Skeletal muscle cell (primary cell): ENCODE measurements around the gene LRPPRC.
"Not testable (repeated sequence)": the region's sequence is repeated elsewhere in the genome, so short reads cannot be mapped to it uniquely, and the experiment has no call there.

Experiments
- DNase-seq: peaks from one replicate; pipeline ENCODE4 v3.0.0-alpha.2; 2010; ENCODE audit warnings: low read depth
- H3K4me3 ChIP-seq: 2 replicates; pipeline ENCODE4 v1.5.1; 2011; ENCODE audit warnings: low read depth, mild to moderate bottlenecking, control low read depth, low read length, moderate library complexity

LRPPRC gene

DNA sequence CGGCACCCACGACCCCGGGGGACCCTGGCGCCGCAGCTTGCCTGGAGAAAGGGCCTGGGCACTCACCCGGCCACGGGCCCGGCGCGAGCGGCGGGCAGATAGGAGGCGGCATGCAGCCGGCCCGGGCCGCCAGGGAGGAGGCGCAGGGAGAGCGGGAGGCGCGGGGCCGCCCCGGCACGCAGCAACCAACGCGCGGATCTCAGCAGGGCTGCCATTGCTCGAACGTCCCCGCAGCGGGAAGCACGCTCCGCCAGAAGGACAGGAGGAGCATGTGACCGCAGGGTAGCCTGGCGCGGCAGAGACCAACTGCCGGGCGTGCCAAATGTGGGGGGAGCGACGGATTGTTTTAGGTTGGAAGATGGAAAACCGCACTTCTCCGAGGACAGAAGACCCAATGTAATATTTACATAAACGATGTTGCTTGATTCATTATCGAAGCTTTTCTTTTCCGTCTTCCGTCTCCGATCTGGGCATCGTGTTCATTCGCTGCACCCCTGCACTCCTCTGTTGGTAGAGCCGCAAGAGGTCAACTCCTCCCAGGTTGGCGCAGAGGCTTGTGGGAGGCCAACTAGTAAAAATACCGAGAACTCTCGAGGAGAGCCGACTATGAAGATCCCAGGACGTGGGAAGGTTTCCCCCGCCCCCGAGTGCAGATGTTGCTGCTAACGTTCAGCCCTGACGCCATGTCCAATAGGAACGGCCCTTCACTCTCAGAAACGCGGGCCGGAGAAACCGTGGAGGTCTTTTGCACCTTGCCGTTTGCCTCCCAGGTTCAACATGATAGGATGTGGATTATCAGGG, at the start of gene LRPPRC:
TSS of gene LRPPRC (minus strand) at position 257 of the 801 bp plus-strand sequence. CDS start at position 215, 42 bp downstream.
- H3K4me3 ChIP-seq, result peak within 1 kb of the TSS; percentile 99
- DNase-seq, result peak; percentile 93

DNA sequence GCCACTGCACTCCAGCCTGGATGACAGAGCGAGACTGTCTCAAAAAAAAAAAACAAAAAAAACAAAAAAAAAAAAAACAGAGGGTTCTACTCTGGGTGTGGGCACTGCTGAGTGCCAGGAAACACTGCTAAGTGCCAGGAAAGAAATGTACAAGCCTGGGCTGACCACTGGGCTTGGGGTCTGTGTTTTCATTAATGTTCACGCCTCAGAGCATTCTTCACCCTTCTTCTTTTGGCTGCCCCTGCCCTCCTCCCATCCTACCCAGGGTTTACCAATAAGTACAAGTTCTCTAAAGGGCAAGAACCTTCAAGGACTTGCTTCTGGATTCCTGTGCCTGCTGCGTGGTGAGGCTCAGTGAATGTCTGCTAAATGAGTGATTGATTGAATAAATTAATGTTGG, 49.3 kb upstream of the LRPPRC start:
- no peak overlapping the region for H3K4me3 ChIP-seq

DNA sequence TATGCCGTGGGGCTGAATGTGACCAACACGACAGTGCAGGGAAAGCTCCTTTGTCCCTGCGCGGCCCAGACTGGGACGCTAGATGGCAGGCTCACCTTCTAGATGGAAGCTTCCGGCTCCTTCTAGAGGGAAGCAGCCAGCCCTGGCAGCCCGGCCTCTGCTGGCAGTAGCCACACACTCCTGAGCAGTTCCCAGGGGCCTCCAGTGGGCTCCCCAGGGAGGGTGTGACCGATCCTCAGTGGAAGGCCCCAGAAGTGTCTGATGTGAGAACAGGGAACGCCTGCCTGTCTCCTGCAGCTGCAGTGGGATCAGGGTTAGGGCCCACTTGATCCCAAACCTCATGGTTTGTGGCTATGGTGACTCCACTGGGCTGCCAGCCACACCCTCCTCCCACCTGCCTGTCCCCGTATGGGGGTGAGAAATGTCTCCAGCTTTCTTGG, 48.5 kb upstream of the LRPPRC start:
- no peak overlapping the region for H3K4me3 ChIP-seq

More for the DNA sequence above, 49.3 kb upstream of the LRPPRC start:
- DNase-seq, result no peak

DNA sequence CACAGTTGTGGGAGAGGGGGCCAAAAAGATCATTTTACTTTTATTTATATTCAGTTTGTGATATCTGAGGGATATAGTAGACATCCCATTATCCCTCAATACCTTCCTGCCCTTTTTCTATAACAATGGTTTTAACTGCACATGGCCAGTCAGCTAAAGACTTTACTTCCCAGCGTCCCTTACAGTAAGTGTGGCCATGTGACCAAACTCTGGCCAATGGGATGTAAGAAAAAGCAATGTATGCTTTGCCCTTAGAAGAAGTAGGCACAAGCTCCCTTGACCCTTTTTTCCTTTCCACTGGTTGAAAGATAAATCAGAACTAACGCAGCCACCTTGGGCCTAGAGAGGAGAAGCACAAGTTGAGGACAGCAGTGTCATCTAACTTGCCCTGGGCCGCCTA, 44.6 kb upstream of the LRPPRC start:
- no peak overlapping the region for H3K4me3 ChIP-seq
- DNase-seq, result no peak

More for the DNA sequence above, 48.5 kb upstream of the LRPPRC start:
- DNase-seq, result peak; percentile 17

DNA sequence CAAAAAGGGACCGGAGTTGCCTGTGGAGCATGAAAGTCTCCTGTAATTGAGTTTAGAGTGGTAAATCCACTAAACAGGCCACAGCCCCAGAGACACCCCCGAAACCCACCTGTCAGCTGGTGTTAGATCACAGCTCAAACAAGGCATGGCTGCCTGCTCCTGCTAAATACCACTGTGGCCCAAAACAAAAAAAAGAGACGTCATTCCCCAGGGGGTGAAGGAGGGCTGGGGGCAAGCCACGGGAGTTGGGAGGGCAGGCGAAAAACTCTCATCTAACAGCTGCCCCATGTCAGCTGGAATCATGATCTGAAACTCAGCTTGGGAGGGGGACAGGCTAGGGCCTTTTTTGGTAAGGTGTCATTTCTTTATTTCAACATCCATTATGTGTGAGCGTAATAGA, 42.5 kb upstream of the LRPPRC start:
- no peak for DNase-seq

DNA sequence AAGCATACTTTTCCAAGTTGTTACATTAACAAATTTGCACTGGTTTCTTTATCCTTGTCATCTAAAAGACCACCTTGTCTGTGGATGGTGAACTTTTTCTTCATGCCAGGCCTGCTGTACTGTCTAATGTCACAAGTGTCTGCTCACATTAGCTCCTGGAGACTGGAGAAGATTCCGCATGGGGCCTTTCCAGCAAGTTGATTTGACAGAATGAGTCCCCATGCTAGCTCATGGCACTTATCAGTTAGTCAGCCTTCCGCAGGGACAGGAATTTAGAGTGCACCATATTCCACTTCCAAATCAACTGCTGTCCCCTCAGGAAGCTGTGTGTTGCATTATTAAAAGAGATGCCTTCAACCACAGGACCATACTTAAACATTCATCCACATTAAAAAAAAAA, 41.4 kb upstream of the LRPPRC start:
- no peak for DNase-seq
- H3K4me3 ChIP-seq, result no peak overlapping the region

More for the DNA sequence above, 42.5 kb upstream of the LRPPRC start:
- no peak overlapping the region for H3K4me3 ChIP-seq

DNA sequence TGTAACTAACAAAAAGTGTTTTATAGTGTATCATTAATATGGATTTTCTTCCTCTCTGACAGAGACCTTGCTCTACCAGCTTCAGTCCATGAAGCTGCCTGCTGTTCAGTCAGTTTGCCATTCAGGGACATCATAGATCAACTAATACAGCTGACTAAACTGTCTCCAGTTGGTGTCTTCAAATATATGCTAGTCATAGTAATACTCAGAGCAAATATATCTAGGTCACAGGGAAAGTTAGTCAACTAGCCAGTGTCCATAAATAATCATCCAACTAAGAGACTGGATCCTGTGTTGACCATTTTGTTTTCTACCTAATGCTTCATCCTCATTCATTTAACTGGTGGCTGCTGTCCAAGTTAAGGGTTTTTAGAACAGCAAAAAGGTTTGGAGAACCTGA, 38.2 kb upstream of the LRPPRC start:
- no peak for DNase-seq
- no peak overlapping the region for H3K4me3 ChIP-seq

DNA sequence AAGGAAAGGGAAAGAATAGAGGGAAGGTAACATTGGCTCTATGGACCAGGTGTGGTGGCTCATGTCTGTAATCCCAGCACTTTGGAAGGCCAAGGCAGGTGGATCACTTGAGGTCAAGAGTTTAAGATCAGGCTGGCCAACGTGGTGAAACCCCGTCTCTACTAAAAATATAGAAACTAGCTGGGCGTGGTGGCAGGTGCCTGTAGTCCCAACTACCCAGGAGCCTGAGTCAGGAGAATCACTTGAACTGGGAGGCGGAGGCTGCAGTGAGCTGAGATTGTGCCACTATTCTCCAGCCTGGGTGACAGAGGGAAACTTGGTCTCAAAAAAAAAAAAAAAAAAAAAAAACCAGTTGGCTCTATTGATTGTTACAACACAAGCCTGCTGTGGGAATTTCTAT, 31.3 kb upstream of the LRPPRC start:
- not testable (repeated sequence) for H3K4me3 ChIP-seq, DNase-seq

DNA sequence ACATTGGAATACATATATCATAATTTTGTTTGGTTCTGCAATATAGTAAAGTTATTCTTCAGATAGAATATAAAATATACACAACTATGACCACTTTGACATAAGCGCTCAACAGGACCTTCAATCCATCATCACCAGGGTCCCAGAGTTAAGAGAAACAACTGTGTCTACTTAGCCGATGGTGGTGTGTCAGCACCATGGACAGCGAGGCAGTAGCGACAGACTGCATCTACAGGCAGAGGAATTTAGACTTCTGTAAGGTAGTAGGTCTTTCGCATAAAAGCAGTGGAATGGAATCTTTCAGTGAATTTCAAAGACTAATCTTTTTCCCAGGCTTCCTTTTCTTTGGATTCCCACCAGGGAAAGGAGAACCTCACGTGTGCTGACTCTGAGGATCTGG, 20.5 kb upstream of the LRPPRC start:
- peak; percentile 20 for DNase-seq
- no peak overlapping the region for H3K4me3 ChIP-seq

DNA sequence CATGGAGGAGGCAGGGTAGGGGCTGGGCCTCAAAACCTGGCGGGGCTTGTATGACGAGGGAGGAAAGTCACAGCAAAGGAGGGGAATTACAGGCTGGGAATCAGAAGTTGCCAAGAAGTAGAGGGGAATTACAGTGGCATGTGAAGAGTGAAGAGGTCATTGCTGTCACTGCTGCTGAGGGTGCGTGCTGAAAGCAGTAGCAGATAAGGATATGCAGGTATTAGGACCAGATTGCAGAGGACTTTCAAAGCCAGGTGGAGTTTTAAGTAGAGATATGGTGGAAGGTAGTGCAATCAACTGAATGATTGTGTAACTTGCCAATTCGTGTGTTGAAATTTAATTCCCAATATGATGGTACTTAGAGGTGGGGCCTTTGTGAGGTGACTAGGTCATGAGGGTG, 19.4 kb upstream of the LRPPRC start:
- H3K4me3 ChIP-seq, result no peak overlapping the region
- no peak for DNase-seq

DNA sequence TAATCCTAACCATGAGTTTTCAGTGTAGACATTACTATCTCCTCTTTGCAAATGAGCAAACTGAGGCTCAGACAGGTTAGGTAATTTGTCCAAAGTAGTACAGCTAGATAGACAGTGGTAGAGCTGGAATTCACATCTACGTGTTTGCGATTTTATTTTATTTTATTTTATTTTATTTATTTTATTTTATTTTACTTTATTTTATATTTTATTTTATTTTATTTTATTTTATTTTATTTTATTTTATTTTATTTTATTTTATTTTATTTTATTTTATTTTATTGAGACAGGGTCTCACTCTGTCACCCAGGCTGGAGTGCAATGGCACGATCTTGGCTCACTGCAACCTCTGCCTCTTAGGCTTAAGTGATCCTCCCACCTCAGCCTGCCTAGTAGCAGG, 17.4 kb upstream of the LRPPRC start:
- DNase-seq, H3K4me3 ChIP-seq: not testable (repeated sequence)

DNA sequence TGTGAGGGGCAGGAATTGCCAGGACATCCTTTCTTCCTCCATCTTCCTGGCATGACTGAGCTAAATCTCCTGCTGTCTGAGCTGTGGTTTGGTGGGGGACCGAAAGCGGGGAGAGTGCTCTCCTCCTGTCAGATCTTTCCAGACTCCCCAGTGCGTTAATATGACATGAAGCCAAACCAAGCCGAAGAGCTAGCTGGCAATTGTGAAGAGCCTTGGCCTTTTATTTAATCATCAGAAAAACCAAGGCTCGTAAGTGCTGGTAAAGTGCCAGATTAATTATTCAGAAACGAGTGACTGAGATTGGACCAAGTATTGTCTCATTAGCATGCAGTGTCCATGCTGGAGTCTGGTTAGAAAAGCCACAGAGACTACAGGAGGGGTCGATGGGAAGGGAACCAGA, 14.5 kb upstream of the LRPPRC start:
- DNase-seq, result no peak

DNA sequence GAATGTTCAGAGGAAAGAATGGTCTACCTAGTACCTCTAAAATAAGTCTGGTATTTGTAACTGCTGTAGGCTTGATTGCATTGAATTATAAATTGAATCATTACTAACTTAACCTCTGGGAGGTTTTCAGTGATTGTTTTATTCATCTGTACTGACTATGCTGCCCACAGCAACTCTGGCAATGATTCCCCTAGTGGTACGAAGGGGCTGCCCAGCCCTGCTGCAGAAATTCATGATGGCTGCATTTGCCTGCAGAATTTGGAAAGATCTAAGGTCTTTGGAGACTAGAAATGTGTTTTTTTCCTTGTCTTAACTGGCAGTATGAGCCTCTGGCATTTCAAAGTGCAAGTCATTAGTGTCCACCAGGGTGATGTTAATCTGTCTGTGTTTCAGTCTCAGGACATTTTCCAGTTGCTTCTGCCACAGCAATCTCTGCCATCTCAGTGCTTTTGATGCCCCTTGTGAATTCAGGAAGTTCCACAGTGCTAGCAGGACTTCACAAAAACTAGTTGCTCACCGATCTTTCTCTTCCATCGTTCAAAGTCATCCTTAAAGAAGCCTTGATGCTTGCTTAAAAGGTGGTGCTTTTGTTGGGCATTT, 13.4 kb upstream of the LRPPRC start:
- DNase-seq, result no peak
- H3K4me3 ChIP-seq, result no peak overlapping the region

More for the DNA sequence above, 14.5 kb upstream of the LRPPRC start:
- H3K4me3 ChIP-seq, result no peak overlapping the region

DNA sequence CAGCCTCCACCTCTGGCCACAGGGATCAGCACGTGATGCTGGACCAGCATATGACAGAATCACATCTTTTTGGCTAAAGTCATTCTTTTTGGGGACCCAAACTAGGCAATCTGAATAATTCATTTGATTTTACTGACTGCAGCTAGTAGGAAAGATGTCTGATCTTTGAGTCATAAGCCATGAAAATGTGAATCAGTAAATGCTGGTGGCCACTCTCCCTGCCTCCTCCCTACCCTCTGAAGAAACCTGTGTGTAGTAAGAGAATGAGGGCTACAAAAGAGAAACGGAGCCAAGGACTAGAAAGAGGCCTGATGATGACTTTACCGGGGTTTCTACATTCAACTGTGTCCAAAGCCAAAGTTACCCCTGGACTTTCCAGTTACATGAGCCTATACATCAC, 10.1 kb upstream of the LRPPRC start:
- no peak for DNase-seq
- no peak overlapping the region for H3K4me3 ChIP-seq

DNA sequence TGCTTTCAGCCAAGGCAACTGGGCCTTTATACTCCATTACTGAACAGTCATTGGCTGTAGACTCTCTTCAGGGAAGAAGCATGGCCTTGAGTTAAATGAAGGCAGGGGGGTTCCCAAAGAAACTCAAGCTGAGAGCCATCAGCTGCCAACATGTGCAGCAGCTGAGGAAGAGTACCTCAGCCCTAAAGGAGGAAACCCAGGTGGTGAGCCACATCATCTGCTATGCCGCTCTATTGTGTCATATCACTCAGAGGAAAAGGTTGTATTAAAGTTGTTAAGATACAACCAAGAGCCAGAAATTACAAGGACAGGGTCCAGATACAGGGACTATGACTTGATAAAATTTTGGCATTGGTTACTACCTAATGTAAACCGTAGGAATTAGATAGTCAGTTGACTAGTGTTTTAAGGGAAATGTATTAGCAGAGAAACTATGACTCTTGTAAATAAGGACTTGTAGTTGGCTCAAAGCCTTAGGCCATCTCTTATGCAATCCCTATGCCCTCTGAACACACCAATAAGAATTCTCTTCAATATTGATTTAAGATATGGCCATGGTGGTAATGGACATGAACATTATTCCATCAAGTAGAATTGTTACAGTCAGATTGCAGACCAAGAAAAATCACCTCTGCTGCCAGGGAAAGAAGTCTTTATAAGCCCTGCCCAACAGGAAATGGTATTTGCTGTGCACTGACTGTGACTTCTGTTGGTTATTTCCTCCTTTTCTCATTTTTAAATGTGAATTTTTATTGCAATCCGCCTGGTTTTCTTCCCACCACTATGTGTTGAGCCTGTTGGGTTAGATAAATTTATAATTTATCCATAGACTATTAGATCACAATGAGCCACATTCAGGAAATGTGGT, 9.2 kb upstream of the LRPPRC start:
- no peak overlapping the region for H3K4me3 ChIP-seq
- no peak for DNase-seq

DNA sequence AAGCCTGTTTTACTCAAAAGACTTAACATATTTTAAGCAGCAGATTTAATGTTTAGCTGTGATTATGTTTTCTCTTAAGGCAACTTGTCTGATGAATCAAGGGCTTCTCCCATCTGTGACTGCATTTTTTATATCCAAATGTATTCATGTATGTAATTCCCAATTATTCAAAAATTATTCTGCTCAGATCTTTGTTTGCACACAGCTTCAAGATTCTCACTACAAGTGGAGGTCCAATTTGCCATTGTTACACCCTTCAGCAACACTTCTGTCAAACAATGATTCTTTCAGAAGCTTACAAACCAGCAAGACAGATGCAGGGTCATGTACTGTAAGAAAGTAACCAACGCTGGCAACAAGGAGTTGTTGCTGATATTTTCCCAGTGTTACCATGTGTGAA, 5.9 kb upstream of the LRPPRC start:
- no peak for DNase-seq
- H3K4me3 ChIP-seq, result no peak overlapping the region

DNA sequence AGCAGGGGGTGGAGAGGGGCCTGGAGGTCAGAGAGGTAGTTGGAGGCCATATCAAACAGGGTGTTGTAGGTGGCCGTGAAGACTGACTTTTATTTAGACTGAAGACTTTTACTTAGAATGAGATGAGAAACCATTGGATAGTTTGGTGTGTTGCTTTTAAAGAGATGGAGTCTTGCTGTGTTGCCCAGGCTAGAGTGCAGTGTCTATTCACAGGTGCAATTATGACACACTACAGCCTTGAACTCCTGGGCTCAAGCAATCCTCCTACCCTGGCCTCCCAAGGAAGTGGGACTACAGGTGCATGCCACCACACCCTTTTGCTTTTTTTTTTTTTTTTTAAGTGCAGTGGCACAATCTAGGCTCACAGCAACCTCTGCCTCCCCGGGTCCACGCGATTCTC, 2.5 kb upstream of the LRPPRC start:
- H3K4me3 ChIP-seq, result no peak overlapping the region
- no peak for DNase-seq

DNA sequence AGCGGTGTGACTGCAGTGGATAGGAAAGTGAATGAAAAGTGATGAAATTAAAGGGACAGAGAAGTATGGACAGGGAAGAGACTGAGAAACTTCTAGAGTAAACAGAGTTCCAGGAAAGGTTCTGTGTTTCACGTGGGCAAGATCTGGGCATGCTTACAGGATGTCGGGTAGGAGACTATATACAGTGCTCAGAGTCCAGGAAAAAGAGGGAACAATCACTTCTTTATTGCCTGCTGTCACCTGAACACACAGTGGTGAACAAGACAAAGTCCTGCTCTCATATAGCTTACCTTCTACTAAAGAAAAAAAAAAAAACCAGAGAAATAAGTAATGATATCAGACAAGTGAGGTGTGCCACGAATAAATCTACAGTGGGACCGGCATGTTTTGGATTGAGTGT, 2.4 kb downstream of the LRPPRC start:
- DNase-seq, result no peak
- no peak overlapping the region for H3K4me3 ChIP-seq

DNA sequence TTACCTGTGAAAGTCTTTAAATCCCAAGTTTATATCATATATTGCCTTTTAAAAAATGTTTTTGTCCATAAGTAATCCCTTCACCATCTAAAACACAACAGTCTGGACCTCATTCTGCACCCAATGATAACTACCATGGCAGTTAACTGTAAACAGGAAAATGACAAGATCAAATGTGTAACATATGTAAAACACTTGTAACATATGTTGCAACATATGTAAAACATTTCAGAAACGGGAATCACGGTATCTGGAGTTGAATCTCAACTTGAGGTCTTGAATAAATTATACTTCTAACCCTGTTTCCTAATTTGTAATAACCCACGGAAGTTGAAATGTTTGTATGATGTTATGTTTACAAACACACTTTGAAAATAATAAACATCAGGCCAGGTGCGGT, 6.2 kb downstream of the LRPPRC start:
- DNase-seq, result no peak

DNA sequence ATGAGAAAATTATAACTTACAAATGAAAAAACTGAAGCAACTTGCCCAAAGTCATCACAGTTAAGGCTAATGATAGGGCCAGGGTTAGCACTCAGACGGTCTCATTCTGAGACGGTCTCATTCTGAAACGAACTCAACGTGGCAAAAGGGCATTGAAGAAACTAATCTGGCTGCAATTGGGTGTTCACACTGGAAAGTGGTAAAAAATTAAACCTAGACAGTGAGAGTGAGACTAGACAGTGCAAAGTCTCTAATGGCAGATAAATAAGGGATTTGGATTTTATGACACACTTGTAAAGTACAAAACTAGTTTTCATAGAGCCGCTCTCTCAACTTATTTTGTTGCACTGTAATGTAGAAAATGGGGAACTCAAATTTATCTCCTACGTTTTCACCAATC, 9.2 kb downstream of the LRPPRC start:
- H3K4me3 ChIP-seq, result no peak overlapping the region
- no peak for DNase-seq

More for the DNA sequence above, 6.2 kb downstream of the LRPPRC start:
- H3K4me3 ChIP-seq, result no peak overlapping the region
